NT2/D1 (cell line): ENCODE measurements around the gene CHMP4A.

Source experiments
- DNase-seq: peaks from one replicate; pipeline ENCODE4 v3.0.0-alpha.2; 2011; ENCODE audit warnings: low read depth, low spot score
- H3K27me3 ChIP-seq: 2 replicates; pipeline ENCODE4 v1.6.0; 2011; ENCODE audit warnings: mild to moderate bottlenecking; ENCODE audit not compliant: insufficient read length, insufficient read depth
- H3K36me3 ChIP-seq: 2 replicates; pipeline ENCODE4 v1.6.1; 2011; ENCODE audit warnings: mild to moderate bottlenecking, low read length, mixed read lengths; ENCODE audit not compliant: insufficient read depth, insufficient read length
- H3K4me1 ChIP-seq: 2 replicates; pipeline ENCODE4 v1.5.1; 2011; ENCODE audit not compliant: insufficient read depth, insufficient read length
- H3K4me3 ChIP-seq: 2 replicates; pipeline ENCODE4 v1.5.1; 2011; ENCODE audit warnings: low read depth; ENCODE audit not compliant: insufficient read length
- H3K9ac ChIP-seq: 2 replicates; pipeline ENCODE4 v1.6.0; 2011; ENCODE audit warnings: low read depth; ENCODE audit not compliant: insufficient read length
- H3K9me3 ChIP-seq: 2 replicates; pipeline ENCODE4 v1.5.1; 2011; ENCODE audit warnings: mild to moderate bottlenecking, low read length; ENCODE audit not compliant: insufficient read depth
- SUZ12 ChIP-seq: IDR thresholded peaks from 2 replicates; pipeline ENCODE4 v1.6.1; 2011; ENCODE audit not compliant: insufficient read length, insufficient read depth; ENCODE audit errors: extremely low read depth
- YY1 ChIP-seq: IDR thresholded peaks from 2 replicates; pipeline ENCODE4 v1.6.1; 2011; ENCODE audit not compliant: insufficient read length, insufficient read depth
- ZNF274 ChIP-seq: IDR thresholded peaks from 2 replicates; pipeline ENCODE4 v1.6.1; 2011; ENCODE audit warnings: mild to moderate bottlenecking, low read depth, low read length

CHMP4A gene

GRCh38 chr14:24159777-24160498 lies 53.4 kb downstream of the CHMP4A start:
- TF ChIP-seq YY1, result no peak
- TF ChIP-seq ZNF274, result no peak
- TF ChIP-seq SUZ12, result no peak

More at GRCh38 chr14:24159777-24160498, 53.4 kb downstream of the CHMP4A start:
- no peak for DNase-seq
- Histone ChIP-seq H3K4me1 (no peaks in the 10 kb centered on the region), H3K9ac (no peak overlapping the region), H3K4me3 (no peak overlapping the region), H3K27me3 (no peaks in the 10 kb centered on the region), H3K9me3 (no peaks in the 10 kb centered on the region), H3K36me3 (peaks cover 82% of the 10 kb centered on the region)
